HCT116 (cell line): ENCODE measurements around the gene DDX10.

Experiments
- CEBPB ChIP-seq: IDR thresholded peaks from 2 replicates; pipeline ENCODE4 v1.6.1; 2012; ENCODE audit warnings: low read depth
- EZH2 ChIP-seq: fragments of 200-600 bp; sonication (generic); IDR thresholded peaks from 2 replicates; pipeline ENCODE4 v1.6.1; 2017; ENCODE audit warnings: antibody characterized with exemption, mixed run types
- POLR2AphosphoS5 ChIP-seq: IDR thresholded peaks from 2 replicates; pipeline ENCODE4 v1.6.1; 2011; ENCODE audit warnings: mild to moderate bottlenecking, low read depth, low read length, moderate library complexity
- SIN3A ChIP-seq: IDR thresholded peaks from 2 replicates; pipeline ENCODE4 v1.6.1; 2012; ENCODE audit warnings: low read depth
- SP1 ChIP-seq: IDR thresholded peaks from 2 replicates; pipeline ENCODE4 v1.6.1; 2012; ENCODE audit warnings: low read depth
- ZBTB33 ChIP-seq: IDR thresholded peaks from 2 replicates; pipeline ENCODE4 v1.6.1; 2011; ENCODE audit warnings: mild to moderate bottlenecking, low read length, moderate library complexity; ENCODE audit not compliant: insufficient replicate concordance; ENCODE audit errors: extremely low read depth
- ZNF274 ChIP-seq: fragments of 200-500 bp; sonication (Bioruptor generic); IDR thresholded peaks from 2 replicates; pipeline ENCODE4 v1.6.1; 2014; ENCODE audit warnings: mild to moderate bottlenecking, low read depth, low read length, inconsistent platforms
- TF ChIP-seq, protein P1 (sequence below), 3 experiments: fragments of 200-600 bp in 1 of 3; sonication (generic) in 1 of 3; IDR thresholded peaks in 2 of 3; conservative IDR thresholded peaks in 1 of 3; 2 replicates each; pipeline ENCODE4 v1.5.1; 2012 to 2017; ENCODE audit warnings: low read depth in 2 of 3, low read length in 2 of 3, antibody characterized with exemption in 1 of 3, borderline replicate concordance in 1 of 3, control low read depth in 1 of 3, mild to moderate bottlenecking in 1 of 3, mixed read lengths in 1 of 3, mixed run types in 1 of 3, moderate library complexity in 1 of 3; ENCODE audit not compliant: insufficient read depth in 1 of 3
- TF ChIP-seq, protein P2 (sequence below): IDR thresholded peaks from 2 replicates; pipeline ENCODE4 v1.6.1; 2012

DNA sequence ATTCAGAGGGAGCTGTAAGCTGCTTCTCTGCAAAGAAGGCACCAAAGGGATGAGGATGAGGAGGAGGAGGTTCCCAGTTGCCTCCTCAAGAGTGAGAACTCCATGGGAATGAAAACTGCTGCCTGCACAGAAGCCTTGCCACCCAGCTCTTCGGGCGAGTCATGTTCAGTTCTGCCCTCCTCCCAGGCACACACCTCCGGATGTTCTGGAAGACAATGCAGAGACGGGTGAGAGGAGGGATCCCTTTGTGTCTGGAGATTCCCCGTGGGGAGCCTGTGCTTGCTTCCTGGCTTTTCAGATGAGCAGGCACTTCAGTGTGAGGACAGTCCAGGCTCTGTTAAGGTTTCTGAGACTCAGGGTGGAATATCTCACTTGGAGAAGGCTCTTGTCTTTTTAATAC, 295.6 kb downstream of the DDX10 start:
- TF ChIP-seq POLR2AphosphoS5 (no peak), CEBPB (no peak), EZH2 (no peak), SIN3A (no peak), SP1 (no peak), ZNF274 (no peak), ZBTB33 (no peak)
- TF ChIP-seq, protein P1, sequence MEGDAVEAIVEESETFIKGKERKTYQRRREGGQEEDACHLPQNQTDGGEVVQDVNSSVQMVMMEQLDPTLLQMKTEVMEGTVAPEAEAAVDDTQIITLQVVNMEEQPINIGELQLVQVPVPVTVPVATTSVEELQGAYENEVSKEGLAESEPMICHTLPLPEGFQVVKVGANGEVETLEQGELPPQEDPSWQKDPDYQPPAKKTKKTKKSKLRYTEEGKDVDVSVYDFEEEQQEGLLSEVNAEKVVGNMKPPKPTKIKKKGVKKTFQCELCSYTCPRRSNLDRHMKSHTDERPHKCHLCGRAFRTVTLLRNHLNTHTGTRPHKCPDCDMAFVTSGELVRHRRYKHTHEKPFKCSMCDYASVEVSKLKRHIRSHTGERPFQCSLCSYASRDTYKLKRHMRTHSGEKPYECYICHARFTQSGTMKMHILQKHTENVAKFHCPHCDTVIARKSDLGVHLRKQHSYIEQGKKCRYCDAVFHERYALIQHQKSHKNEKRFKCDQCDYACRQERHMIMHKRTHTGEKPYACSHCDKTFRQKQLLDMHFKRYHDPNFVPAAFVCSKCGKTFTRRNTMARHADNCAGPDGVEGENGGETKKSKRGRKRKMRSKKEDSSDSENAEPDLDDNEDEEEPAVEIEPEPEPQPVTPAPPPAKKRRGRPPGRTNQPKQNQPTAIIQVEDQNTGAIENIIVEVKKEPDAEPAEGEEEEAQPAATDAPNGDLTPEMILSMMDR (IDR thresholded peaks at IDR 0.05 in 2 of 3, conservative IDR thresholded peaks at IDR 0.05 in 1 of 3; ENCODE audit: borderline replicate concordance in 1 of 3, insufficient read depth in 1 of 3, low read depth in 2 of 3, low read length in 2 of 3): no peak
- TF ChIP-seq, protein P2, sequence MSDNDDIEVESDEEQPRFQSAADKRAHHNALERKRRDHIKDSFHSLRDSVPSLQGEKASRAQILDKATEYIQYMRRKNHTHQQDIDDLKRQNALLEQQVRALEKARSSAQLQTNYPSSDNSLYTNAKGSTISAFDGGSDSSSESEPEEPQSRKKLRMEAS: no peak
